ENCODE results near the gene TPM3. TPM values are rescaled to one million over a fixed set of nuclear protein-coding genes. Genes with fewer than 3 reads are reported as not detected.
A peak's percentile ranks its signal among the peaks of the same experiment; 100 is the strongest.

Gene TPM3
- total and polyA plus RNA-seq, 9 of the 15 experiments (the other 6 are each of a cell fraction or from before 2014, with no cell fraction given): 202 to 604 (median 421) TPM

GRCh38 chr1:154179946-154180687, 11.8 kb downstream of the TPM3 start:
- H3K4me2 ChIP-seq (ENCODE audit: insufficient read depth, low read length): peak overlapping the region; percentile 94
- H2AFZ ChIP-seq (ENCODE audit: low read depth, low read length): no peak overlapping the region
- BruUV-seq (replicated peaks): no TSS peak
- peaks cover 28 to 43% of the 10 kb centered on the region in 2 experiments for H3K4me1 ChIP-seq (replicated peaks in 1 of 2; ENCODE audit: control insufficient read depth in 2 of 2, insufficient read depth in 2 of 2, low read length in 2 of 2)
- H3K79me2 ChIP-seq (ENCODE audit: control insufficient read depth, insufficient read depth, low read length): peaks cover 79% of the 10 kb centered on the region
- intact Hi-C loops (cut with micrococcal nuclease): loop anchor here (5.0 kb wide), 2 partner anchors 33 to 188 kb away; partner anchors contain the start of gene RPS27
- peak overlapping the region; percentile 17; the same call in 1 of the 2 replicates for H3K4me3 ChIP-seq
- H3K9ac ChIP-seq (ENCODE audit: insufficient read depth in 1 of 2, low read depth in 2 of 2, low read length in 2 of 2): peak overlapping the region; percentile 39 to 46; a peak in 2 of 4 replicates
- no peaks in the 10 kb centered on the region for H3K27me3 ChIP-seq (ENCODE audit: control insufficient read depth in 2 of 2, insufficient read depth in 2 of 2, low read length in 2 of 2)
- no peaks in the 10 kb centered on the region; the same call in 1 of the 2 replicates for H3K9me3 ChIP-seq (replicated peaks; ENCODE audit: control insufficient read depth, insufficient read depth, low read depth, low read length)
- WGBS (ENCODE audit: insufficient coverage, low coverage, missing lambda C conversion rate): 26% methylated on average over 3 of the region's 3 CpGs
- in situ Hi-C loops (cut with MboI): no loop called here
- peaks cover 60% of the 10 kb centered on the region for H3K36me3 ChIP-seq (ENCODE audit: control insufficient read depth, insufficient read depth, low read length)
- H4K20me1 ChIP-seq (replicated peaks; ENCODE audit: control insufficient read depth, insufficient read depth, low read length): peaks cover 55% of the 10 kb centered on the region
- POLR2A ChIA-PET: interaction anchor here (1.1 to 3.9 kb wide), 7 partner anchors 9 to 189 kb away, joined by 3 to 22 read pairs (median 4); partner anchors contain the start of gene RPS27
- H3K27ac ChIP-seq (ENCODE audit: extremely low read depth, low read depth, low read length): peak overlapping the region; percentile 65
- FAIRE-seq (no peak), DNase-seq (ENCODE audit: extremely low read depth in 1 of 4, low spot score in 3 of 4) (no peak), ATAC-seq (no peak)
- CTCF ChIA-PET (ENCODE audit: low intra/inter-chr PET ratio): no interaction called here
- H3K9me1 ChIP-seq (ENCODE audit: control insufficient read depth, insufficient read depth, low read length): no peaks in the 10 kb centered on the region
- TF ChIP-seq PTBP1 (IDR thresholded peaks at IDR 0.05; ENCODE audit: low read depth, low read length) (no peak), DEAF1 (CRISPR knock-in tag; IDR thresholded peaks at IDR 0.05) (no peak), ZNF431 (CRISPR knock-in tag; IDR thresholded peaks at IDR 0.05) (no peak), ZNF24 (IDR thresholded peaks at IDR 0.05) (peak; percentile 66; the same call in 1 of the 2 replicates), RB1 (IDR thresholded peaks at IDR 0.05; ENCODE audit: low read depth) (0 out of 2 replicates have a peak, but pooled peaks have one; percentile 16), RCOR1 (IDR thresholded peaks at IDR 0.05; ENCODE audit: borderline replicate concordance in 1 of 2, low read depth in 2 of 2, low read length in 2 of 2) (no peak), NR2C2 (CRISPR knock-in tag; IDR thresholded peaks at IDR 0.05) (no peak), NR2C2 (tag; IDR thresholded peaks at IDR 0.05) (no peak), SMAD3 (CRISPR knock-in tag; conservative IDR thresholded peaks at IDR 0.05) (no peak), TFE3 (CRISPR knock-in tag; IDR thresholded peaks at IDR 0.05) (no peak), ZNF766 (CRISPR knock-in tag; conservative IDR thresholded peaks at IDR 0.05) (no peak), TCF7L2 (IDR thresholded peaks at IDR 0.05; ENCODE audit: low read depth, low read length) (no peak), CC2D1A (IDR thresholded peaks at IDR 0.05) (no peak), RBFOX2 (IDR thresholded peaks at IDR 0.05; ENCODE audit: low read depth, low read length) (0 out of 2 replicates have a peak, but pooled peaks have one; percentile 32), ZEB2 (IDR thresholded peaks at IDR 0.05) (0 out of 2 replicates have a peak, but pooled peaks have one; percentile 26)
- TF ChIP-seq, protein P1, sequence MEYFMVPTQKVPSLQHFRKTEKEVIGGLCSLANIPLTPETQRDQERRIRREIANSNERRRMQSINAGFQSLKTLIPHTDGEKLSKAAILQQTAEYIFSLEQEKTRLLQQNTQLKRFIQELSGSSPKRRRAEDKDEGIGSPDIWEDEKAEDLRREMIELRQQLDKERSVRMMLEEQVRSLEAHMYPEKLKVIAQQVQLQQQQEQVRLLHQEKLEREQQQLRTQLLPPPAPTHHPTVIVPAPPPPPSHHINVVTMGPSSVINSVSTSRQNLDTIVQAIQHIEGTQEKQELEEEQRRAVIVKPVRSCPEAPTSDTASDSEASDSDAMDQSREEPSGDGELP (CRISPR knock-in tag; IDR thresholded peaks at IDR 0.05; ENCODE audit: borderline replicate concordance): no peak
- TF ChIP-seq, protein P2, sequence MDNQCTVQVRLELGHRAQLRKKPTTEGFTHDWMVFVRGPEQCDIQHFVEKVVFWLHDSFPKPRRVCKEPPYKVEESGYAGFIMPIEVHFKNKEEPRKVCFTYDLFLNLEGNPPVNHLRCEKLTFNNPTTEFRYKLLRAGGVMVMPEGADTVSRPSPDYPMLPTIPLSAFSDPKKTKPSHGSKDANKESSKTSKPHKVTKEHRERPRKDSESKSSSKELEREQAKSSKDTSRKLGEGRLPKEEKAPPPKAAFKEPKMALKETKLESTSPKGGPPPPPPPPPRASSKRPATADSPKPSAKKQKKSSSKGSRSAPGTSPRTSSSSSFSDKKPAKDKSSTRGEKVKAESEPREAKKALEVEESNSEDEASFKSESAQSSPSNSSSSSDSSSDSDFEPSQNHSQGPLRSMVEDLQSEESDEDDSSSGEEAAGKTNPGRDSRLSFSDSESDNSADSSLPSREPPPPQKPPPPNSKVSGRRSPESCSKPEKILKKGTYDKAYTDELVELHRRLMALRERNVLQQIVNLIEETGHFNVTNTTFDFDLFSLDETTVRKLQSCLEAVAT (IDR thresholded peaks at IDR 0.05): no peak

Measured in K562 (cell line).